ENCODE results near the gene CENATAC.

Gene CENATAC

DNA sequence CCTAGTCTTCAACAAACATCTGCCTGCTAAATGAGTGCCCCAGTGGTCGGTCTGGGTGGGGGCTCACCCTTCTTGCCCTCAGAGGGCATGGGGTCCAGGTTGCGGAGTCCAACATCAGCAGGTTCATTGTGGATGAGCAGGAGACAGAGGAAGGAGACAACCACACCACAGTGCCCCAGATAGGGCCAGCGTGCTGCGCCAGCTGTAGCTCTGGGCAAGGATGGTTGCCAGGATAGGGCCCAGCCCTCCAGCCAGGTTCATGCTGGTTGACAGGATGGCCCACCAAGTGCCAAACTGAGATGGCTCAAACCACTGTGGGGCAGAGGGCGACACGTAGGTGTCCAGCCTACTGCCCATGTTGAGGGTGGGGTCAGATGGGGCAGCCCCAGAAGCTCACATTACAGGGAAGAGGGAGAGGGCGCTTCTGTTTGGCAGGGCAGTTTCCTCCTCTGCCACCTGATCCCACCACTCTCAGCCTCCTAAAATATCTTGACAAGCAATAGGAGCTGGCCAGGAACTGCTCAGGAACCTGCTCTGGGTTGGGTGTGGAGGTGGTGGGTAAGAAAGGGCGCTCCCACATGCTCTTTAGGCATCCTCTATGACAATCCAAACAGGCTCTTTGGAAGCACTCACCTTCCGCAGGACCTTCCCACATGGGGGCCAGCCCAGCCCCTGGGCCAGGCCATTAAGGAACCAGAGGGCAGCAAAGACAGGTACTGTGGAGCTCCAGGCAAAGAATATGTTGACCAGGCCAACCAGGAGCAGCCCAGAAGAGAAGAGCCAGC is 29.8 kb downstream of the CENATAC start (continued):
- TF ChIP-seq, protein P1, sequence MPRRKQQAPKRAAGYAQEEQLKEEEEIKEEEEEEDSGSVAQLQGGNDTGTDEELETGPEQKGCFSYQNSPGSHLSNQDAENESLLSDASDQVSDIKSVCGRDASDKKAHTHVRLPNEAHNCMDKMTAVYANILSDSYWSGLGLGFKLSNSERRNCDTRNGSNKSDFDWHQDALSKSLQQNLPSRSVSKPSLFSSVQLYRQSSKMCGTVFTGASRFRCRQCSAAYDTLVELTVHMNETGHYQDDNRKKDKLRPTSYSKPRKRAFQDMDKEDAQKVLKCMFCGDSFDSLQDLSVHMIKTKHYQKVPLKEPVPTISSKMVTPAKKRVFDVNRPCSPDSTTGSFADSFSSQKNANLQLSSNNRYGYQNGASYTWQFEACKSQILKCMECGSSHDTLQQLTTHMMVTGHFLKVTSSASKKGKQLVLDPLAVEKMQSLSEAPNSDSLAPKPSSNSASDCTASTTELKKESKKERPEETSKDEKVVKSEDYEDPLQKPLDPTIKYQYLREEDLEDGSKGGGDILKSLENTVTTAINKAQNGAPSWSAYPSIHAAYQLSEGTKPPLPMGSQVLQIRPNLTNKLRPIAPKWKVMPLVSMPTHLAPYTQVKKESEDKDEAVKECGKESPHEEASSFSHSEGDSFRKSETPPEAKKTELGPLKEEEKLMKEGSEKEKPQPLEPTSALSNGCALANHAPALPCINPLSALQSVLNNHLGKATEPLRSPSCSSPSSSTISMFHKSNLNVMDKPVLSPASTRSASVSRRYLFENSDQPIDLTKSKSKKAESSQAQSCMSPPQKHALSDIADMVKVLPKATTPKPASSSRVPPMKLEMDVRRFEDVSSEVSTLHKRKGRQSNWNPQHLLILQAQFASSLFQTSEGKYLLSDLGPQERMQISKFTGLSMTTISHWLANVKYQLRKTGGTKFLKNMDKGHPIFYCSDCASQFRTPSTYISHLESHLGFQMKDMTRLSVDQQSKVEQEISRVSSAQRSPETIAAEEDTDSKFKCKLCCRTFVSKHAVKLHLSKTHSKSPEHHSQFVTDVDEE (CRISPR knock-in tag; IDR thresholded peaks at IDR 0.05): no peak
- TF ChIP-seq ARNTL (CRISPR knock-in tag; IDR thresholded peaks at IDR 0.05; ENCODE audit: borderline replicate concordance, low read depth) (no peak), BACH2 (CRISPR knock-in tag; IDR thresholded peaks at IDR 0.05; ENCODE audit: borderline replicate concordance) (no peak), GLIS3 (CRISPR knock-in tag; IDR thresholded peaks at IDR 0.05) (no peak)

DNA sequence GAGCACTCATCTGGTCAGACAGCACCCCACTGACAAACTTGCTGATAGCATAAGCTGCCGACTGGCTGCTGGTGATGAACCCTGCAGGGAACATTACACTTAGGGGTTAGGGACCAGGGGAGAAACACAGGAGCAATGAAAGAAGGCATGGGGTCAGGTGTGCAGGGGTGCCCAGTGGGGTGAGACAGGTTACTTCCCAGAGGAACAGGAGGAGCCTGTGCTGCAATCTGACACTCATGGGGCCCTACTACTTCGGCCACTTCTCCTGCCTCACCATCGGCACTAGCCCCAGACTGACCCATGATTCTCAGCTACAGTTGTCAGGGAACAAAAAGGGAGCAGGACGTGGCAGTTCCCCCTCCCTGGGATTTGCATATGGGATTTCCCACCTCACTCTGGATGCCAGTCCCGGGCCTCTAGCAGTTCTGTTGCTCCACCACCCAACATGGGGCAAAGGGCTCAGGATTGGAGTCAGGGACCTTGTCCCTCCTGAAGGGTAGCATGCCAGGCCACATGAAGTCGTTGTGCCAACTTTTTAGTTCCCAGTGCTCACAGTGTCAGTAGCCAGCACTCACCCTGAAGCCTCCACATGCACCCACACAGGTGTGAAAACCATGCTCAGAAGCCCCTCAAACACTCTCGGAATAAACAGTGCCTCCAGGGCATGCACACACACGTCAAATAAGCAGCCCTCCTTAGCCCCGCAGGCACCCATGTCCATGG is 30.6 kb downstream of the CENATAC start:
- TF ChIP-seq ZC3H10 (CRISPR knock-in tag; IDR thresholded peaks at IDR 0.05) (no peak), ZNF70 (CRISPR knock-in tag; IDR thresholded peaks at IDR 0.05) (no peak), RARB (CRISPR knock-in tag; IDR thresholded peaks at IDR 0.05) (no peak), ARNTL (CRISPR knock-in tag; IDR thresholded peaks at IDR 0.05; ENCODE audit: borderline replicate concordance, low read depth) (no peak), ESRRG (CRISPR knock-in tag; IDR thresholded peaks at IDR 0.05) (no peak), ZNF565 (CRISPR knock-in tag; conservative IDR thresholded peaks at IDR 0.05; ENCODE audit: low read depth) (no peak), CSDC2 (CRISPR knock-in tag; IDR thresholded peaks at IDR 0.05) (no peak), OSR1 (CRISPR knock-in tag; IDR thresholded peaks at IDR 0.05) (no peak), BACH2 (CRISPR knock-in tag; IDR thresholded peaks at IDR 0.05; ENCODE audit: borderline replicate concordance) (no peak)
- TF ChIP-seq, protein P2, sequence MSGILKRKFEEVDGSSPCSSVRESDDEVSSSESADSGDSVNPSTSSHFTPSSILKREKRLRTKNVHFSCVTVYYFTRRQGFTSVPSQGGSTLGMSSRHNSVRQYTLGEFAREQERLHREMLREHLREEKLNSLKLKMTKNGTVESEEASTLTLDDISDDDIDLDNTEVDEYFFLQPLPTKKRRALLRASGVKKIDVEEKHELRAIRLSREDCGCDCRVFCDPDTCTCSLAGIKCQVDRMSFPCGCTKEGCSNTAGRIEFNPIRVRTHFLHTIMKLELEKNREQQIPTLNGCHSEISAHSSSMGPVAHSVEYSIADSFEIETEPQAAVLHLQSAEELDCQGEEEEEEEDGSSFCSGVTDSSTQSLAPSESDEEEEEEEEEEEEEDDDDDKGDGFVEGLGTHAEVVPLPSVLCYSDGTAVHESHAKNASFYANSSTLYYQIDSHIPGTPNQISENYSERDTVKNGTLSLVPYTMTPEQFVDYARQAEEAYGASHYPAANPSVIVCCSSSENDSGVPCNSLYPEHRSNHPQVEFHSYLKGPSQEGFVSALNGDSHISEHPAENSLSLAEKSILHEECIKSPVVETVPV (CRISPR knock-in tag; IDR thresholded peaks at IDR 0.05): no peak
- TF ChIP-seq, protein P3, sequence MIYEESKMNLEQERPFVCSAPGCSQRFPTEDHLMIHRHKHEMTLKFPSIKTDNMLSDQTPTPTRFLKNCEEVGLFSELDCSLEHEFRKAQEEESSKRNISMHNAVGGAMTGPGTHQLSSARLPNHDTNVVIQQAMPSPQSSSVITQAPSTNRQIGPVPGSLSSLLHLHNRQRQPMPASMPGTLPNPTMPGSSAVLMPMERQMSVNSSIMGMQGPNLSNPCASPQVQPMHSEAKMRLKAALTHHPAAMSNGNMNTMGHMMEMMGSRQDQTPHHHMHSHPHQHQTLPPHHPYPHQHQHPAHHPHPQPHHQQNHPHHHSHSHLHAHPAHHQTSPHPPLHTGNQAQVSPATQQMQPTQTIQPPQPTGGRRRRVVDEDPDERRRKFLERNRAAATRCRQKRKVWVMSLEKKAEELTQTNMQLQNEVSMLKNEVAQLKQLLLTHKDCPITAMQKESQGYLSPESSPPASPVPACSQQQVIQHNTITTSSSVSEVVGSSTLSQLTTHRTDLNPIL (CRISPR knock-in tag; IDR thresholded peaks at IDR 0.05; ENCODE audit: low read depth): no peak
- TF ChIP-seq, protein P4, sequence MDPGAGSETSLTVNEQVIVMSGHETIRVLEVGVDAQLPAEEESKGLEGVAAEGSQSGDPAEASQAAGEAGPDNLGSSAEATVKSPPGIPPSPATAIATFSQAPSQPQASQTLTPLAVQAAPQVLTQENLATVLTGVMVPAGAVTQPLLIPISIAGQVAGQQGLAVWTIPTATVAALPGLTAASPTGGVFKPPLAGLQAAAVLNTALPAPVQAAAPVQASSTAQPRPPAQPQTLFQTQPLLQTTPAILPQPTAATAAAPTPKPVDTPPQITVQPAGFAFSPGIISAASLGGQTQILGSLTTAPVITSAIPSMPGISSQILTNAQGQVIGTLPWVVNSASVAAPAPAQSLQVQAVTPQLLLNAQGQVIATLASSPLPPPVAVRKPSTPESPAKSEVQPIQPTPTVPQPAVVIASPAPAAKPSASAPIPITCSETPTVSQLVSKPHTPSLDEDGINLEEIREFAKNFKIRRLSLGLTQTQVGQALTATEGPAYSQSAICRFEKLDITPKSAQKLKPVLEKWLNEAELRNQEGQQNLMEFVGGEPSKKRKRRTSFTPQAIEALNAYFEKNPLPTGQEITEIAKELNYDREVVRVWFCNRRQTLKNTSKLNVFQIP (CRISPR knock-in tag; IDR thresholded peaks at IDR 0.05; ENCODE audit: borderline replicate concordance, low read depth): no peak
- no peak for ATAC-seq

DNA sequence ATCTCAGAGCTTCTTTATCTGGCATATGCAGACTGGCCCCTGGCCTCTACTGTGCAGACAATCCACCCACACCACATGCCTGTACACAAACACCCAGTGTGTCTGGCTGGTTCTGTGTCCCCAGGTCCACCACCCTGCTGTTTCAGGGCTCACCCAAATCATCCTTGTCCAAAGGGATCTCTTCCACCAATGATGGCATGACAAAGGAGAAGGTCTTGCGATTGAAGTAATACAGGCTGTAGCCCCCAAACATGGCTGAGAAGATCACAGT is 31.1 kb downstream of the CENATAC start:
- TF ChIP-seq ZNF70 (CRISPR knock-in tag; IDR thresholded peaks at IDR 0.05) (no peak), ESRRG (CRISPR knock-in tag; IDR thresholded peaks at IDR 0.05) (no peak), BACH2 (CRISPR knock-in tag; IDR thresholded peaks at IDR 0.05; ENCODE audit: borderline replicate concordance) (no peak), ZFP3 (CRISPR knock-in tag; IDR thresholded peaks at IDR 0.05) (no peak), ZFP30 (CRISPR knock-in tag; IDR thresholded peaks at IDR 0.05) (no peak), ZC3H10 (CRISPR knock-in tag; IDR thresholded peaks at IDR 0.05) (no peak), TOX (CRISPR knock-in tag; IDR thresholded peaks at IDR 0.05; ENCODE audit: borderline replicate concordance) (no peak), PPARA (CRISPR knock-in tag; IDR thresholded peaks at IDR 0.05; ENCODE audit: borderline replicate concordance) (no peak), TCF4 (CRISPR knock-in tag; IDR thresholded peaks at IDR 0.05; ENCODE audit: borderline replicate concordance) (no peak)
- TF ChIP-seq, protein P4 (CRISPR knock-in tag; IDR thresholded peaks at IDR 0.05; ENCODE audit: borderline replicate concordance, low read depth): no peak
- TF ChIP-seq, protein P5, sequence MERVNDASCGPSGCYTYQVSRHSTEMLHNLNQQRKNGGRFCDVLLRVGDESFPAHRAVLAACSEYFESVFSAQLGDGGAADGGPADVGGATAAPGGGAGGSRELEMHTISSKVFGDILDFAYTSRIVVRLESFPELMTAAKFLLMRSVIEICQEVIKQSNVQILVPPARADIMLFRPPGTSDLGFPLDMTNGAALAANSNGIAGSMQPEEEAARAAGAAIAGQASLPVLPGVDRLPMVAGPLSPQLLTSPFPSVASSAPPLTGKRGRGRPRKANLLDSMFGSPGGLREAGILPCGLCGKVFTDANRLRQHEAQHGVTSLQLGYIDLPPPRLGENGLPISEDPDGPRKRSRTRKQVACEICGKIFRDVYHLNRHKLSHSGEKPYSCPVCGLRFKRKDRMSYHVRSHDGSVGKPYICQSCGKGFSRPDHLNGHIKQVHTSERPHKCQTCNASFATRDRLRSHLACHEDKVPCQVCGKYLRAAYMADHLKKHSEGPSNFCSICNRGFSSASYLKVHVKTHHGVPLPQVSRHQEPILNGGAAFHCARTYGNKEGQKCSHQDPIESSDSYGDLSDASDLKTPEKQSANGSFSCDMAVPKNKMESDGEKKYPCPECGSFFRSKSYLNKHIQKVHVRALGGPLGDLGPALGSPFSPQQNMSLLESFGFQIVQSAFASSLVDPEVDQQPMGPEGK (CRISPR knock-in tag; IDR thresholded peaks at IDR 0.05; ENCODE audit: borderline replicate concordance): no peak
- TF ChIP-seq, protein P2 (CRISPR knock-in tag; IDR thresholded peaks at IDR 0.05): no peak
- TF ChIP-seq, protein P1 (CRISPR knock-in tag; IDR thresholded peaks at IDR 0.05): no peak
- ATAC-seq: no peak

Measured in SK-N-SH treated with all-trans-retinoic acid at 6 μM for 48 hours (cell line).